ENCODE data around the gene OSBPL9.

The OSBPL9 gene

DNA sequence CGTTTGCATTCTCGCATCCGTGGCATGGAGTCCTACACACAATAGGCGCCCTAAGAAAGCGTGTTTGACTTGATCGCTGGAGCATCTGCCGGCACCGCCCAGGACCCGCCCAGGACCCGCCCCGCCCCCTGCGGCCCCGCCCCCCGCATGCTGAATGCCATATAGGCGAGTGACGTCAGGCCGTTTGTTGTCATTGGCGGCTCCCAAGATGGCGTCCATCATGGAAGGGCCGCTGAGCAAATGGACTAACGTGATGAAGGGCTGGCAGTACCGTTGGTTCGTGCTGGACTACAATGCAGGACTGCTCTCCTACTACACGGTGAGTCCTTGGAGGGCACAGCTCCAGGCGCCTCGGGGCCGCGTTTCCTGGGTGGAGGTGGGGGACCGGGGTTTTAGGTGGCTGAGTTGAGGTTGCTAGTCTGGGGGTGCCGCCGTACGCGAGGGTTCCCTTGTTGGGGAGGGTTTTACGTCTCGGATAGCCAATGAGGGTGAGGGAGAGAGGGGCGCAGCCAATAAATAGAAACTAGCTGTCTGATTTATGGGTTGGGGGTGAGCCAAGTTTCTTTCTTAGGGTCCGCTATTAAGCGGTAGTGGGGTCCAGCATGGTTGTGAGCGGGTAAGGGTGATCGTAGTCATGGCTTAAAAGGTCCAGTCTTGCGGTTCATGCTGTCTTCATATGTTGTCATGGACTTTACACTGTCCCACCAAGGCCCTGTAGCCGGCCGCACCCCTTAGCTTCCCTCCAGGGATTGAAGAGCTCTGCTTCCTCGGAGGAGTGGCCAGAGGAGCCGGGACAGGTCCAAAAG lies at the start of gene OSBPL9:
OSBPL9 (plus strand) TSS at position 190 of the 806 bp plus-strand sequence; CDS start at position 209, 19 bp downstream.
- peak; percentile 68 to 71 for DNase-seq (ENCODE audit: low read depth in 2 of 2, low spot score in 1 of 2)

GRCh38 chr1:51567653-51568052 lies 49.2 kb upstream of the OSBPL9 start:
- DNase-seq (ENCODE audit: low read depth in 2 of 2, low spot score in 1 of 2), result no peak

- no peak for DNase-seq (ENCODE audit: low read depth in 2 of 2, low spot score in 1 of 2)
These were observed 48.5 kb upstream of the OSBPL9 start for GRCh38 chr1:51568231-51568935.

GRCh38 chr1:51569284-51570062 lies 47.4 kb upstream of the OSBPL9 start:
- peak in 1 of 2 donors; percentile 15 for DNase-seq (ENCODE audit: low read depth in 2 of 2, low spot score in 1 of 2)

DNA sequence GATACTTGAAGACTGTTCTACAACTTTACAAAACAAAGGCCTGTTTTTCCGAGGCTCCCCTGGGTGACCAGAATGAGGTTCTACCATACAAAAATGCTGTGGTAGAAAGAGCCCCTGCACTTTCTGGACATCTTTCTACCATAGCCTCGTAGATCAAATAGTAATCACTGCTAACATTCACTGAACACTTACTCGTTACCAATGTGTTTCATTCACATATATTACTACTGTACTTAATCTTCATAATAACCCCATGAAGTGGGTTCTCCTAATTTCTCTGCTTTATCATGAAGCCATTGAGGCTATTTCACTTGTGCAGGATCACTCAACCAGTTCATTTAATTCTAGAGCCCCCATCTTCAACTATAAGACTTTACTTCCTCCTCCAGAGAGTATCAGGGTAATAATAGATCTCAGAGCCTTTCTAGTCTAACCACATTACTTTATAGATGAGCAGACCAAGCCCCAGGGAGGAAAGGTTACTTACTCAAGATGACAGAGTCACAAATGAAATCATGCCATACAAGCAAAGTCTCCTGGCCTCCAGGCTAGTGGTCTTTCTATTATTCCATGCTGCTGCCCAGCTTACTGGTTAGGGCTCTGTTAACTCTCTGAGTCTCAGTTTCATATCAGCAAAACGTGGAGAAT lies 46.7 kb upstream of the OSBPL9 start:
- no peak for DNase-seq (ENCODE audit: low read depth in 2 of 2, low spot score in 1 of 2)

- DNase-seq (ENCODE audit: low read depth in 2 of 2, low spot score in 1 of 2), result no peak
These were observed 44.5 kb upstream of the OSBPL9 start for GRCh38 chr1:51572365-51572764.

- no peak for DNase-seq (ENCODE audit: low read depth in 2 of 2, low spot score in 1 of 2)
These were observed 42.1 kb upstream of the OSBPL9 start for GRCh38 chr1:51574796-51575195.

GRCh38 chr1:51575406-51576084 lies 41.3 kb upstream of the OSBPL9 start:
- DNase-seq (ENCODE audit: low read depth in 2 of 2, low spot score in 1 of 2), result no peak

- no peak for DNase-seq (ENCODE audit: low read depth in 2 of 2, low spot score in 1 of 2)
These were observed 40.8 kb upstream of the OSBPL9 start for GRCh38 chr1:51576085-51576444.

GRCh38 chr1:51576923-51577322 lies 40.0 kb upstream of the OSBPL9 start:
- DNase-seq (ENCODE audit: low read depth in 2 of 2, low spot score in 1 of 2), result no peak

DNA sequence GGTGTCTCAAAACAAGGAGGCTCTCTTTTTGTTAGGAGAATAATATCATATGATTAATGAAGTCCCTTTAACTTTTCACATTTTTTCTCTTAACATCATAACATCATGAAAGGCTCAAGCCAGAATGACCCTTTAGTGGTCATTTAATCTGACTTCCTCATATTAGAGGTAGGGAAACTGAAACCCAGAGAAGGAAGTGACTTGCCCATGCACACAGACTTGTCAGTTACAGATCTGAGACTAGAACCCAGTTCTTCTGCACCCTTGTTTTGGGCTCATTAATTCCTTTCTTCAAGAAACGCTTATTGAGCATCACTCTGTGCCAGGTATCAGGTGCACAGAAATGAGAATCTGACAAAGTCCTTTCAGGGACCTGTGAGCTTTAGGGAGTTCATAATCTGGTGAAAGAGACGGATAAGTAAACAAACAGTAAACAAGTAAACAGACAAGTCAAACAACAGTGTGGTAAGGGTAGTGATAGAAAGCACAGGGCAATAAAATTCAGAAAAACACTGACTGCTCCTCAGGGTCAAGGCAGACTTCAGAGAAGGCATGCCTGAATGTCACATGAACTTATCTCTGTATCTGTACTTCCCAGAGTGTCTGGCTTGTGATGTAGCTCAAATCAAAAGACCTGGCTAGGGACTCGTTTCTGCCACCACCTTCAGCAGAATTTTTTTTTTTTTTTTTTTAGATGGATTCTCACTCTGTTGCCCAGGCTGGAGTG lies 38.3 kb upstream of the OSBPL9 start:
- DNase-seq (ENCODE audit: low read depth in 2 of 2, low spot score in 1 of 2), result no peak

DNA sequence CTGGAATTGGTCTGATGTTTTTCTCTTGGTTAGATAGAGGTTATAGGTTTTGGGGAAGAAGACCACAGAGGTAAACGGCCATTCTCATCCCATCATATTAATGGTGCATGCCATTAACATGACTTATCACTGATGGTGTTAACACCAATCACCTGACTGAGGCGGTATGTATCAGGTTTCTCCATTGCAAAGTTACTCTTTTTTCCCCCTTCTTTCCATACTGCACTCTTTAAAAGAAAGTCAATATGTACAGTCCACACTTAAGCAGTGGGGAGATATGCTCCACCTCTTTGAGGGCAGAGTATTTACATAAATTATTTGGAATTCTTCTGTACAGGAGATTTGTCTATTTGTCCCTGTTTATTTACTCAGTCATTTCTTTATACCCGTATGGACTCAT lies 35.7 kb upstream of the OSBPL9 start:
- no peak for DNase-seq (ENCODE audit: low read depth in 2 of 2, low spot score in 1 of 2)

- no peak for DNase-seq (ENCODE audit: low read depth in 2 of 2, low spot score in 1 of 2)
These were observed 33.4 kb upstream of the OSBPL9 start for GRCh38 chr1:51583532-51583931.

DNA sequence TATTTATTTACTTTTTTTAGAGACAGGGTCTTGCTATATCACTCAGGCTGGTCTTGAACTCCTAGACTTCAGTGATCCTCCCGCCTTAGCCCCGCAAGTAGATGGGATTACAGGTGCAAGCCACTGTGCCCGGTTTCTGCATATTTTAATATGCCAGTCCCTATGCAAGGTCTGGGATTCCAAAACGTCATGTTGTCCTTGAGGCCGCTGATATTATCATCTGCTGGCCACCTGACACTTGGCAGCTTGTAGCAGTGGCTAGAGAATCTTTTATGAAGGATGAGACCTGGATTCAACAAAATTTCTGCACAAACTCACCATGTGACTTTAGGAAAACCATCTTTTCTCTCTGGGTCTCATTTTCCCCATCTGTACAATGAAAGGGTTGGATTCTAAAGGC lies 32.9 kb upstream of the OSBPL9 start:
- no peak for DNase-seq (ENCODE audit: low read depth in 2 of 2, low spot score in 1 of 2)

GRCh38 chr1:51592711-51593110 lies 24.2 kb upstream of the OSBPL9 start:
- no peak for DNase-seq (ENCODE audit: low read depth in 2 of 2, low spot score in 1 of 2)

DNA sequence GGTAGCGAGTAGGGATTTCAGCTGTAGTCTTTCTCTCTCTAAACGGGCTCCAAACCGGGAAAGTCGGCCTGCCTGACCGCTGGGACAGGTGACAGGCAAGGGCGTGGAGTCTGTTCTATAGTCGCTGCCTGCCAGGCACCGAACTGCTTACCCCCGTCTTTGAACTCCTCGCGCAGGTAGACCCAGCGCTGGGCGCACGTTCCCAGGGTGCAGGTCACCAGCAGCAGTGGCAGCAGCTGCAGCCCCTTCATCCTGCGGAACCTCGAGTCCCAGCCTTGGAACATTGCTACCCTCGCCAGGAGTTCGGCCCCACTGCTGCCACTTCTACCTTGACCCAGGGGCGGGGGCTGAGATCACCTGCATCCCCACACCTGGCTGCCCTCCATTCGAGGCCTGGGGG lies 22.2 kb upstream of the OSBPL9 start:
- no peak for DNase-seq (ENCODE audit: low read depth in 2 of 2, low spot score in 1 of 2)

DNA sequence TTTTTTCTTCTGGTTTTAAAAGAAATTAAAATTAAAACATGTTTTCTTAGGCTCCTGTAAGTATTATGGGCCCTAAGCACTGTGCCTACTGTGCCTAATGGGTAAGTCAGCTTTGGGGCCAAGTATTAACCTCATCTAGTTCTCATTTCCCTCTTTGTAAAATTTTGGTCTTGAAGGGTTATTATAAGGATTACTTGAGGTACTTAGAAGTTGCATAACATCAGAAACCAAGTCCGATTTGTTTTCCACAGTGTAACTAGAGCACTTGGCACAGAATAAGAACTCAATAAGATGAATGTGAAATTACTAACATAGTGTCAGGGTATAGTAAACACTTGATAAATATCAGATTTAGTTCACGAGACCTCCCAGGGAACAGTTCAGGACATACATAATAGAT lies 16.4 kb upstream of the OSBPL9 start:
- DNase-seq (ENCODE audit: low read depth in 2 of 2, low spot score in 1 of 2), result no peak

DNA sequence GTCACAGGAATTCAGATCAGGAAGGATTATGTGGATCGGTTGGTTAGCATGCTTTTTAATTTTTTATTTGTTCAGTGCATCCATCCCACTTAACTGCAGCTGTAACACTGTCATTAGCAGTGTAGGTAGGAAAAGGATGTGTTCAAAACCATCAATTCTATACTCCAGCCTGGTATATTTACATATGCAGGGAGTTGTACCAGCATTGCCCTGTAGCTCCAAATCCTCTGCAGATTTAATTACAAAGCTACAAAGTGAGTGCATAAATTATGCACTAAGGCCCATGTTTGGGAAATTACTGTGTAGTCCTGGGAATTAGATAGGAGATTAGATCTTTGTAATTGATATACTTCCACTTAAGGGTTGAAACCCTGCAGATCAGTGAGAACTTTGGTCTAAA lies 15.9 kb upstream of the OSBPL9 start:
- DNase-seq (ENCODE audit: low read depth in 2 of 2, low spot score in 1 of 2), result no peak

DNA sequence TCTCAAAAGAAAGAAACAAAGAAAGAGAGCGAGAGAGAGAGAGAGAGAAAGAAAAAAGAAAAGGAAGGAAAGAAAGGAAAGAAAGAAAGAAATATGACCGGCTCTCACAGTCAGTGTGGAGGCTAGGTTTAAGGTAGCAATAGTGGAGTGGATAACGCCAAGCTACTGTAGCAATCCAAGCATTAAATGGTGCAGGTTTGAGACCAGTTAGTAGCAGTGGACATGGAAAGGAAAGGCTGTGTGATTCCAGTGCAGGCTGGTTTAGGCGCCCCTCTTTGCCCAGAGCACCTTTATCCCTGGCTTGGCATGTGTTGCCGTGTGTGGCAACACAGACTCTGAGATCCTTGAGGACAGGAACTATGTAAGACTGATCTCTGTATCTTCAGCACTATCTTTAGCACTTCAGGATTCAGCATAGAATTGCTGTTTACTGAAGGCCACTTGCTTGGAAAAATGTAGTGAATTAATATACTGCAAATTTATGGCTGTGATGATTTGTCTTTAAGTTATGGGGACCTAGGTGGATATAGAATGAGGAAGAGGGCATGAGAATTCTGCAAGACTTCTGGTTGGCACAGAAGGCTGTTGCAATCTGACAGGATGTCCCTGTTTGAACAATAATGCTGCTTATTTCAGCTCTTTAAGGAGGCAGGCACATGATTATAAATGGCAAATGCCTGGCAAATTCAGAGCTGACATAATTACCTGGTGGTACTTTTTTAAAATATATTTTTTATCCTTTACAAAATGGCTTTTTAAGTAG lies 10.8 kb upstream of the OSBPL9 start:
- no peak for DNase-seq (ENCODE audit: low read depth in 2 of 2, low spot score in 1 of 2)

All from stimulated activated CD8-positive, alpha-beta memory T cell treated with anti-CD3 and anti-CD28 coated beads, Interleukin-4, amount 100 ng/mL, for 4 hours (primary cell).